H9 (cell line): Measurements from ENCODE around the gene ELFN1. TPM values are rescaled to one million over a fixed set of nuclear protein-coding genes. Genes with fewer than 3 reads are reported as not detected.
A peak's percentile ranks its signal among the peaks of the same experiment; 100 is the strongest.

Experiments
- DNase-seq: peaks from one replicate; pipeline ENCODE4 v3.0.0-alpha.2; 2017
- H2AFZ ChIP-seq: one replicate; pipeline ENCODE4 v1.6.1; 2013; ENCODE audit warnings: mild to moderate bottlenecking, low read length, control low read depth, moderate library complexity
- H2AK5ac ChIP-seq: 2 replicates; pipeline ENCODE4 v1.6.1; 2013; ENCODE audit warnings: low read length, control low read depth, mixed read lengths; ENCODE audit not compliant: insufficient read length
- H2BK120ac ChIP-seq: one replicate; pipeline ENCODE4 v1.6.1; 2013; ENCODE audit warnings: low read depth, mild to moderate bottlenecking, low read length, control low read depth, inconsistent platforms; ENCODE audit not compliant: poor library complexity, severe bottlenecking
- H2BK12ac ChIP-seq: 2 replicates; pipeline ENCODE4 v1.6.1; 2013; ENCODE audit warnings: low read length, control low read depth, mixed read lengths, low read depth; ENCODE audit not compliant: insufficient read length
- H2BK15ac ChIP-seq: 2 replicates; pipeline ENCODE4 v1.6.1; 2013; ENCODE audit warnings: low read depth, low read length, control low read depth
- H2BK20ac ChIP-seq: one replicate; pipeline ENCODE4 v1.6.1; 2013; ENCODE audit warnings: low read depth, mild to moderate bottlenecking, low read length, control low read depth, inconsistent platforms; ENCODE audit not compliant: poor library complexity, severe bottlenecking
- H2BK5ac ChIP-seq: 2 replicates; pipeline ENCODE4 v1.6.1; 2013; ENCODE audit warnings: low read length, control low read depth, mixed read lengths; ENCODE audit not compliant: insufficient read length
- H3K14ac ChIP-seq: 2 replicates; pipeline ENCODE4 v1.6.1; 2013; ENCODE audit warnings: low read length, control low read depth; ENCODE audit not compliant: insufficient read depth
- H3K18ac ChIP-seq: 2 replicates; pipeline ENCODE4 v1.6.1; 2013; ENCODE audit warnings: low read depth, mild to moderate bottlenecking, mixed read lengths, low read length, control low read depth; ENCODE audit not compliant: insufficient read length
- H3K23ac ChIP-seq: 2 replicates; pipeline ENCODE4 v1.6.1; 2013; ENCODE audit warnings: low read length, control low read depth, mixed read lengths, low read depth; ENCODE audit not compliant: insufficient read length
- H3K23me2 ChIP-seq: 2 replicates; pipeline ENCODE4 v1.6.1; 2013; ENCODE audit warnings: low read depth, mild to moderate bottlenecking, mixed read lengths, low read length, control low read depth; ENCODE audit not compliant: insufficient read length, poor library complexity, severe bottlenecking
- H3K27ac ChIP-seq: 2 replicates; pipeline ENCODE4 v1.5.1; 2013; ENCODE audit warnings: low read length, control low read depth, mixed read lengths, low read depth; ENCODE audit not compliant: insufficient read length
- H3K27me3 ChIP-seq: 2 replicates; pipeline ENCODE4 v1.6.1; 2013; ENCODE audit warnings: low read length, control low read depth, inconsistent platforms; ENCODE audit not compliant: insufficient read depth
- H3K4ac ChIP-seq: 2 replicates; pipeline ENCODE4 v1.6.1; 2013; ENCODE audit warnings: low read depth, mild to moderate bottlenecking, control low read depth, inconsistent platforms, low read length, moderate library complexity
- H3K4me1 ChIP-seq: 2 replicates; pipeline ENCODE4 v1.6.1; 2013; ENCODE audit warnings: low read length, control low read depth, inconsistent platforms; ENCODE audit not compliant: insufficient read depth
- H3K4me2 ChIP-seq: 2 replicates; pipeline ENCODE4 v1.6.1; 2013; ENCODE audit warnings: low read length, control low read depth, mixed read lengths; ENCODE audit not compliant: insufficient read length, insufficient read depth
- H3K56ac ChIP-seq: 2 replicates; pipeline ENCODE4 v1.6.1; 2013; ENCODE audit warnings: low read depth, mild to moderate bottlenecking, mixed read lengths, low read length, control low read depth; ENCODE audit not compliant: insufficient read length
- H3K79me1 ChIP-seq: 2 replicates; pipeline ENCODE4 v1.6.1; 2013; ENCODE audit warnings: low read depth, mild to moderate bottlenecking, moderate library complexity, low read length, control low read depth, inconsistent platforms; ENCODE audit not compliant: insufficient read depth, poor library complexity, severe bottlenecking
- H3K79me2 ChIP-seq: 2 replicates; pipeline ENCODE4 v1.6.1; 2013; ENCODE audit warnings: low read length, control low read depth, inconsistent platforms; ENCODE audit not compliant: insufficient read depth
- H3K9ac ChIP-seq: 2 replicates; pipeline ENCODE4 v1.6.1; 2013; ENCODE audit warnings: low read length, control low read depth, mixed read lengths; ENCODE audit not compliant: insufficient read length; ENCODE audit errors: extremely low read depth
- H3K9me3 ChIP-seq: one replicate; pipeline ENCODE4 v1.6.1; 2013; ENCODE audit warnings: low read depth, low read length, inconsistent platforms; ENCODE audit not compliant: control insufficient read depth
- H3T11ph ChIP-seq: one replicate; pipeline ENCODE4 v1.6.1; 2013; ENCODE audit warnings: mild to moderate bottlenecking, low read length, control low read depth, inconsistent platforms
- H4K20me1 ChIP-seq: one replicate; pipeline ENCODE4 v1.6.1; 2013; ENCODE audit not compliant: control insufficient read depth, insufficient read length, insufficient read depth
- H4K5ac ChIP-seq: 2 replicates; pipeline ENCODE4 v1.6.1; 2013; ENCODE audit warnings: low read depth, mild to moderate bottlenecking, mixed read lengths, low read length, control low read depth; ENCODE audit not compliant: insufficient read length
- H4K8ac ChIP-seq: replicated peaks from 2 replicates; pipeline ENCODE4 v1.6.1; 2013; ENCODE audit warnings: low read length, control low read depth, mixed read lengths, low read depth; ENCODE audit not compliant: insufficient read length
- H4K91ac ChIP-seq: 2 replicates; pipeline ENCODE4 v1.6.1; 2013; ENCODE audit warnings: low read depth, mild to moderate bottlenecking, moderate library complexity, mixed read lengths, low read length, control low read depth; ENCODE audit not compliant: insufficient read length
- H3K27ac Mint-ChIP-seq, 3 experiments: 2 replicates in 2 of 3; 3 replicates in 1 of 3; pipeline ENCODE4 v1.8.0; 2020 to 2021; ENCODE audit warnings: mixed read lengths in 3 of 3, mild to moderate bottlenecking in 1 of 3, moderate library complexity in 1 of 3
- H3K27me3 Mint-ChIP-seq: 2 replicates; pipeline ENCODE4 v1.8.0; 2021; ENCODE audit warnings: low read depth, mild to moderate bottlenecking, moderate library complexity, mixed read lengths
- H3K36me3 Mint-ChIP-seq, 3 experiments: 2 replicates in 2 of 3; 3 replicates in 1 of 3; pipeline ENCODE4 v1.8.0; 2020 to 2021; ENCODE audit warnings: low read depth in 3 of 3, mixed read lengths in 3 of 3; ENCODE audit not compliant: insufficient read depth in 1 of 3
- H3K4me1 Mint-ChIP-seq, 2 experiments: 2 replicates each; pipeline ENCODE4 v1.8.0; 2020; ENCODE audit warnings: mixed read lengths in 2 of 2
- H3K4me3 Mint-ChIP-seq, 2 experiments: 2 replicates in 1 of 2; 3 replicates in 1 of 2; pipeline ENCODE4 v1.8.0; 2020 to 2021; ENCODE audit warnings: mild to moderate bottlenecking in 2 of 2, mixed read lengths in 2 of 2, moderate library complexity in 1 of 2
- H3K9me3 Mint-ChIP-seq, 2 experiments: 2 replicates in 1 of 2; 3 replicates in 1 of 2; pipeline ENCODE4 v1.8.0; 2020; ENCODE audit warnings: mild to moderate bottlenecking in 2 of 2, mixed read lengths in 2 of 2, moderate library complexity in 1 of 2
- CTCF ChIP-seq: fragments of 200-600 bp; sonication (generic); conservative IDR thresholded peaks from 3 replicates; pipeline ENCODE4 v1.8.0; 2021; ENCODE audit warnings: antibody characterized with exemption, mild to moderate bottlenecking
- WGBS: extraction: QIAGEN DNeasy Blood & Tissue Kit; methylation state at CpG from one replicate; pipeline ENCODE4 v1.1.7; 2013; ENCODE audit warnings: missing lambda C conversion rate, low lambda C conversion rate, mixed read lengths; ENCODE audit not compliant: insufficient read length; ENCODE audit errors: extremely low coverage; 5-methylcytosine and 5-hydroxymethylcytosine counted together
- total RNA-seq: library from RNA; stranded (reverse); gene quantifications from 2 replicates; pipeline ENCODE4 v1.2.1, GENCODE V29; 2021

Gene ELFN1
- total RNA-seq, 1 experiment from 2014 or later: 3.7 TPM

- Histone ChIP-seq H3K79me1 (no peaks in the 10 kb centered on the region), H3K9ac (no peak overlapping the region), H3K79me2 (no peaks in the 10 kb centered on the region), H3K18ac (no peak overlapping the region), H3K27me3 (no peaks in the 10 kb centered on the region), H3K4me1 (no peaks in the 10 kb centered on the region), H4K20me1 (peaks cover 2% of the 10 kb centered on the region), H3K14ac (no peak overlapping the region; the same call in 1 of the 2 replicates), H3K4ac (no peak overlapping the region), H2BK20ac (no peak overlapping the region), H3K23me2 (no peaks in the 10 kb centered on the region), H3K56ac (no peak overlapping the region), H2BK15ac (no peak overlapping the region), H3K27ac (no peak overlapping the region), H3K9me3 (no peaks in the 10 kb centered on the region), H2AK5ac (no peak overlapping the region), H4K91ac (no peak overlapping the region), H2BK5ac (no peak overlapping the region), H2BK12ac (no peak overlapping the region), H3K23ac (no peak overlapping the region), H3K4me2 (no peak overlapping the region), H4K8ac (no peak overlapping the region), H4K5ac (no peak overlapping the region), H2BK120ac (no peak overlapping the region), H2AFZ (no peak overlapping the region), H3T11ph (no peak overlapping the region)
- Mint-ChIP-seq H3K4me1 (peaks cover 4 to 8% of the 10 kb centered on the region in 2 experiments; a peak in 3 of 4 replicates), H3K36me3 (no peaks in the 10 kb centered on the region), H3K9me3 (no peaks in the 10 kb centered on the region; a peak in 1 of 5 replicates), H3K27ac (peak overlapping the region in 2 of 3 experiments; percentile 59 to 88; a peak in 3 of 7 replicates), H3K4me3 (no peak overlapping the region), H3K27me3 (peaks cover 6% of the 10 kb centered on the region)
- no CpG with 5 or more reads among the region's 32 CpGs for WGBS
- TF ChIP-seq CTCF: no peak
- DNase-seq: no peak
Measured at GRCh38 chr7:1748076-1748838, 78.2 kb downstream of the ELFN1 start.
